ENCODE measurements around the gene CEP72.
"Not testable (repeated sequence)": the region's sequence is repeated elsewhere in the genome, so short reads cannot be mapped to it uniquely, and the experiment has no call there.

Gene CEP72

DNA sequence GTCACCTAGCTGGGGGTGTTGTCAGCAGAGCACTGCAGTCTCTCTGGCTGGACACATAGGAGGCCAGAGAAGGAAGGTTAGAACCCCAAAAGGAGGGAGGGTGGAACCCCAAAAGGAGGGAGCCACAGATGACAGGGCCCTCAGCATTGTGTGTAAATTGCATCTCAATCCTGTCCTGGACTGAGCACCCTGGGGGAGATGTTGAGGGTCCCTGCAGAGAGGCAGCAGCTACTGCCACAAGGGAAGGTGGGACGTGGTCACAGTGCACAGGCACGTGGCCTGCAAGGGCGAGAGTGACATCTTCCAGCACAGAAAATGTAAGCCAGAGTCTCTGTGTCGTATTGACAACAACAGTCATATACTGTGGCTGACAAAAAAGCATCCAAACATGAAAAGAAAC is 36.5 kb upstream of the CEP72 start:
- Histone ChIP-seq H3K4me1 (ENCODE audit: insufficient read depth, low read length, severe bottlenecking) (no peaks in the 10 kb centered on the region), H3F3A (ENCODE audit: insufficient read depth, low read length) (no peaks in the 10 kb centered on the region), H3K9me3 (ENCODE audit: low read length) (0 out of 2 replicates have a peak, but pooled peaks cover 8% of the 10 kb centered on the region), H3K79me2 (ENCODE audit: insufficient read depth, low read length) (no peaks in the 10 kb centered on the region), H3K4me2 (ENCODE audit: low read length) (no peak overlapping the region), H3K4me3 (ENCODE audit: low read depth, low read length, poor library complexity, severe bottlenecking) (no peak overlapping the region), H3K27me3 (ENCODE audit: insufficient read depth, low read length) (no peaks in the 10 kb centered on the region; the same call in 1 of the 2 replicates), H2AFZ (ENCODE audit: low read length) (no peak overlapping the region), H3K36me3 (ENCODE audit: insufficient read depth, low read length) (no peaks in the 10 kb centered on the region), H3K9me2 (ENCODE audit: low read depth, low read length) (no peaks in the 10 kb centered on the region), H3K9ac (ENCODE audit: low read length) (no peak overlapping the region), H4K20me1 (ENCODE audit: insufficient read depth, low read length) (no peaks in the 10 kb centered on the region), H3K27ac (ENCODE audit: low read depth, low read length, poor library complexity, severe bottlenecking) (no peak overlapping the region)
- no peak for TF ChIP-seq CTCF (IDR thresholded peaks at IDR 0.05; ENCODE audit: low read length)
- no peak for TF ChIP-seq EZH2 (IDR thresholded peaks at IDR 0.05; ENCODE audit: borderline replicate concordance, low read length)

DNA sequence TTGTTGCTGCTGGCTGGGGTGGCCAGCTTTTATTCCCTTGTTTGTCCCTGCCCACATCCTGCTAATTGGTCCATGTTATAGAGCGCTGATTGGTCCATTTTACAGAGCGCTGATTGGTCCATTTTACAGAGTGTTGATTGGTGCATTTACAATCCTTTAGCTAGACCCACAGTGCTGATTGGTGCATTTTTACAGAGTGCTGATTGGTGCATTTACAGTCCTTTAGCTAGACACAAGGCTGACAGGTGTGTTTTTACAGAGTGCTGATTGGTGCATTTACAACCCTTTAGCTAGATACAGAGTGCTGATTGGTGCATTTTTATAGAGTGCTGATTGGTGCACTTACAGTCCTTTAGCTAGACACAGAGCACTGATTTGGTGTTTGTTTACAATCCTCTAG is 34.9 kb upstream of the CEP72 start:
- H3K9me2 ChIP-seq (ENCODE audit: low read depth, low read length); H3K4me3 ChIP-seq (ENCODE audit: low read depth, low read length, poor library complexity, severe bottlenecking); H3K79me2 ChIP-seq (ENCODE audit: insufficient read depth, low read length); H3K27me3 ChIP-seq (ENCODE audit: insufficient read depth, low read length); H3K4me1 ChIP-seq (ENCODE audit: insufficient read depth, low read length, severe bottlenecking); H2AFZ ChIP-seq (ENCODE audit: low read length); H3K4me2 ChIP-seq (ENCODE audit: low read length); H3K9ac ChIP-seq (ENCODE audit: low read length); H3K36me3 ChIP-seq (ENCODE audit: insufficient read depth, low read length); H3F3A ChIP-seq (ENCODE audit: insufficient read depth, low read length); H3K9me3 ChIP-seq (ENCODE audit: low read length); H4K20me1 ChIP-seq (ENCODE audit: insufficient read depth, low read length); H3K27ac ChIP-seq (ENCODE audit: low read depth, low read length, poor library complexity, severe bottlenecking): not testable (repeated sequence)

DNA sequence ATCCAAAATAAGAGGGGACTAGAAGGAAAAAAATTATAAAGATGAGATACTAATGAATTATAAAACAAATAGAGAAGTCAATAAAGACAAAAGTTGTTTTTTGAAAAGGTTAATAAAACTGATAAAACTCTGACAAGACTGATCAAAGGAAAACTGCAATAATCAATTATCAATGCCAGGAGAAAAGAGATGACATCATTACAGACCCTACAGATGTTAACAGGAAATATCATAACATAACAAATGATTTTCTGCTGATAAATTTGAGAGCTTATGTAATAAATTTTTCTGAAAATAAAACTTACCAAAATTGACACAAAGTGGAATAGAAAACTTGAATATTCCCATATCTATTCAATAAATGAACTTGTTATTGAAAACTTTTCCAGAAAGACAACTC is 34.3 kb upstream of the CEP72 start:
- no peaks in the 10 kb centered on the region for H3K79me2 ChIP-seq (ENCODE audit: insufficient read depth, low read length)
- no peaks in the 10 kb centered on the region for H4K20me1 ChIP-seq (ENCODE audit: insufficient read depth, low read length)
- H3K27ac ChIP-seq (ENCODE audit: low read depth, low read length, poor library complexity, severe bottlenecking): no peak overlapping the region
- H3K9ac ChIP-seq (ENCODE audit: low read length): no peak overlapping the region
- no peaks in the 10 kb centered on the region; the same call in 1 of the 2 replicates for H3K27me3 ChIP-seq (ENCODE audit: insufficient read depth, low read length)
- TF ChIP-seq EZH2 (IDR thresholded peaks at IDR 0.05; ENCODE audit: borderline replicate concordance, low read length): no peak
- no peak for TF ChIP-seq CTCF (IDR thresholded peaks at IDR 0.05; ENCODE audit: low read length)
- H3K9me3 ChIP-seq (ENCODE audit: low read length): 0 out of 2 replicates have a peak, but pooled peaks cover 8% of the 10 kb centered on the region
- no peak overlapping the region for H3K4me2 ChIP-seq (ENCODE audit: low read length)
- no peaks in the 10 kb centered on the region for H3K4me1 ChIP-seq (ENCODE audit: insufficient read depth, low read length, severe bottlenecking)
- no peaks in the 10 kb centered on the region for H3K9me2 ChIP-seq (ENCODE audit: low read depth, low read length)
- no peaks in the 10 kb centered on the region for H3K36me3 ChIP-seq (ENCODE audit: insufficient read depth, low read length)
- no peaks in the 10 kb centered on the region for H3F3A ChIP-seq (ENCODE audit: insufficient read depth, low read length)
- H3K4me3 ChIP-seq (ENCODE audit: low read depth, low read length, poor library complexity, severe bottlenecking): no peak overlapping the region
- H2AFZ ChIP-seq (ENCODE audit: low read length): no peak overlapping the region

GRCh38 chr5:579211-579610 is 32.9 kb upstream of the CEP72 start:
- TF ChIP-seq EZH2 (IDR thresholded peaks at IDR 0.05; ENCODE audit: borderline replicate concordance, low read length): no peak
- TF ChIP-seq CTCF (IDR thresholded peaks at IDR 0.05; ENCODE audit: low read length): no peak
- Histone ChIP-seq H2AFZ (ENCODE audit: low read length) (no peak overlapping the region), H3K27me3 (ENCODE audit: insufficient read depth, low read length) (no peaks in the 10 kb centered on the region; the same call in 1 of the 2 replicates), H3K79me2 (ENCODE audit: insufficient read depth, low read length) (no peaks in the 10 kb centered on the region), H3K27ac (ENCODE audit: low read depth, low read length, poor library complexity, severe bottlenecking) (no peak overlapping the region), H3K36me3 (ENCODE audit: insufficient read depth, low read length) (no peaks in the 10 kb centered on the region; the same call in 1 of the 2 replicates), H4K20me1 (ENCODE audit: insufficient read depth, low read length) (no peaks in the 10 kb centered on the region), H3K9me3 (ENCODE audit: low read length) (0 out of 2 replicates have a peak, but pooled peaks cover 8% of the 10 kb centered on the region), H3K9ac (ENCODE audit: low read length) (no peak overlapping the region), H3K4me1 (ENCODE audit: insufficient read depth, low read length, severe bottlenecking) (no peaks in the 10 kb centered on the region), H3F3A (ENCODE audit: insufficient read depth, low read length) (no peaks in the 10 kb centered on the region), H3K4me3 (ENCODE audit: low read depth, low read length, poor library complexity, severe bottlenecking) (no peak overlapping the region), H3K9me2 (ENCODE audit: low read depth, low read length) (no peaks in the 10 kb centered on the region), H3K4me2 (ENCODE audit: low read length) (no peak overlapping the region)
